ENCODE data around the gene CALN1.

The CALN1 gene

GRCh38 chr7:72265071-72265904 lies 146.8 kb downstream of the CALN1 start:
- DNase-seq (ENCODE audit: low read depth): no peak
- no peak overlapping the region for H3K4me3 ChIP-seq (ENCODE audit: low read length)
- TF ChIP-seq, protein P1, sequence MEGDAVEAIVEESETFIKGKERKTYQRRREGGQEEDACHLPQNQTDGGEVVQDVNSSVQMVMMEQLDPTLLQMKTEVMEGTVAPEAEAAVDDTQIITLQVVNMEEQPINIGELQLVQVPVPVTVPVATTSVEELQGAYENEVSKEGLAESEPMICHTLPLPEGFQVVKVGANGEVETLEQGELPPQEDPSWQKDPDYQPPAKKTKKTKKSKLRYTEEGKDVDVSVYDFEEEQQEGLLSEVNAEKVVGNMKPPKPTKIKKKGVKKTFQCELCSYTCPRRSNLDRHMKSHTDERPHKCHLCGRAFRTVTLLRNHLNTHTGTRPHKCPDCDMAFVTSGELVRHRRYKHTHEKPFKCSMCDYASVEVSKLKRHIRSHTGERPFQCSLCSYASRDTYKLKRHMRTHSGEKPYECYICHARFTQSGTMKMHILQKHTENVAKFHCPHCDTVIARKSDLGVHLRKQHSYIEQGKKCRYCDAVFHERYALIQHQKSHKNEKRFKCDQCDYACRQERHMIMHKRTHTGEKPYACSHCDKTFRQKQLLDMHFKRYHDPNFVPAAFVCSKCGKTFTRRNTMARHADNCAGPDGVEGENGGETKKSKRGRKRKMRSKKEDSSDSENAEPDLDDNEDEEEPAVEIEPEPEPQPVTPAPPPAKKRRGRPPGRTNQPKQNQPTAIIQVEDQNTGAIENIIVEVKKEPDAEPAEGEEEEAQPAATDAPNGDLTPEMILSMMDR (IDR thresholded peaks at IDR 0.05; ENCODE audit: insufficient read depth, low read depth, low read length, missing control alignments): no peak

GRCh38 chr7:72260406-72260805 lies 151.7 kb downstream of the CALN1 start:
- H3K4me3 ChIP-seq (ENCODE audit: low read length): no peak overlapping the region
- DNase-seq (ENCODE audit: low read depth): no peak
- TF ChIP-seq, protein P1 (IDR thresholded peaks at IDR 0.05; ENCODE audit: insufficient read depth, low read depth, low read length, missing control alignments): no peak

GRCh38 chr7:72258074-72258473 lies 154.1 kb downstream of the CALN1 start:
- DNase-seq (ENCODE audit: low read depth): no peak
- no peak overlapping the region for H3K4me3 ChIP-seq (ENCODE audit: low read length)
- TF ChIP-seq, protein P1 (IDR thresholded peaks at IDR 0.05; ENCODE audit: insufficient read depth, low read depth, low read length, missing control alignments): no peak

DNA sequence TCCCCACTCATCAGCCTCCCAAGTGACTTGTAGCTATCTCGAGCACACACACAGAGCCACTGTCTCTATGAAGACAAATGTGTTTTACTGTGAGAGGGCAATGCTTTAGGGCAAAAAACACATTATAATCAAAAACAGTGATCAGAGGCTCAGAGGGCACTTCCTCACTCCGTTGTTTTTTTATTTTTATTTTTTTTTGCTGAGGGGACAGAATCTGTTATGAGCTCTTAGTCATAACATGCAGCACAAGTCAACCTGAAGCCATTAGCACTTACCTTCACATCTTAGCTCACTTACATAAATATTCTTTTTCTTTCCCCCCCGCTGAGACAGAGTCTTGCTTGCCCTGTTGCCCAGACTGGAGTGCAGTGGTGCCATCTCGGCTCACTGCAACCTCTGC lies 157.7 kb downstream of the CALN1 start:
- H3K4me3 ChIP-seq (ENCODE audit: low read length): no peak overlapping the region
- TF ChIP-seq, protein P1 (IDR thresholded peaks at IDR 0.05; ENCODE audit: insufficient read depth, low read depth, low read length, missing control alignments): no peak
- no peak for DNase-seq (ENCODE audit: low read depth)

GRCh38 chr7:72249106-72249505 lies 163.0 kb downstream of the CALN1 start:
- H3K4me3 ChIP-seq (ENCODE audit: low read length): no peak overlapping the region
- no peak for DNase-seq (ENCODE audit: low read depth)

GRCh38 chr7:72244826-72245398 lies 167.2 kb downstream of the CALN1 start:
- no peak for DNase-seq (ENCODE audit: low read depth)
- H3K4me3 ChIP-seq (ENCODE audit: low read length): no peak overlapping the region
- TF ChIP-seq, protein P1 (IDR thresholded peaks at IDR 0.05; ENCODE audit: insufficient read depth, low read depth, low read length, missing control alignments): no peak

More at GRCh38 chr7:72249106-72249505, 163.0 kb downstream of the CALN1 start:
- TF ChIP-seq, protein P1 (IDR thresholded peaks at IDR 0.05; ENCODE audit: insufficient read depth, low read depth, low read length, missing control alignments): no peak
